Measurements from ENCODE around the gene TTYH2.
"Not testable (repeated sequence)": the region's sequence is repeated elsewhere in the genome, so short reads cannot be mapped to it uniquely, and the experiment has no call there.

Gene TTYH2

DNA sequence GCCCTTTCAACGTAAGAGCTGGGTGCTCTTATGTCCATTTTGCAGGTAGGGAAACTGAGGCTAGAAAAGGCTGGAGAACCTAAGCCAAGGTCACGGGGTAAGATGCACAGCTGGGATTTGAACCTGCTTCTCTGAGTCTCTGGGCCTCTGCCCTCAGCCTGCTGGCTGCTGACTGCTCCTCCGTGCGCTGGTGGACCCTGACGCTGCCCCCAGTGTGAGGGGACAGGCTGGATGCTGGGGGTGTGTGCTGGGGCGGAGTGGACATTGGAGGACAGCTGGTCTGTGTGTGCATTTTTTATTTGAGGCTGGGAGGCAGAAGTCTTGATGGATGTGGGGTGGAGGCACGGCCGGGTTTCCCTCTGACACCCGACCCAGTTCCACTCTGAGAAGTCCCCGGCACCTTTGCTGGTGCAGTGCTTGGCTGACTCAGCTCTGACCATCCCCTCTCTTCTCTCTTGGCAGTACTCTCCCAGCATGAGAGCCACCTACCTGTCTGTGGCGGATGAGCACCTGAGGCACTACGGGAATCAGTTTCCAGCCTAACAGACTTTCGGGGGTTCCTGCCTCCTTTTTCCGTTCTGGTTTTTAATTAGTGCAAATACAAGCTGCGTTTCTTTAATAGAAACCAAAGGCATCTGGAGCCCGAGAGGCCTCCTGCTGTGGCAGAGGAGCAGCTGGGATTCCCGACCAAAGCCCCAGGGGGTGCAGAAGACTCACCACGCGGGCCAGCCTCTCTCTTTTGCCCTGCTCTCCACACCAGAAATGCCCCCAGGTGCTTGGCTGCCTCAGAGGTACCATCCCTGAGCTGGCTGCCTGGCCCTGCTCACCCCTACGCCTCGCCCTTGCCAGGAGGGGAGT is 46.5 kb downstream of the TTYH2 start:
- no peak for DNase-seq (ENCODE audit: low read depth in 4 of 4, low spot score in 1 of 4)

DNA sequence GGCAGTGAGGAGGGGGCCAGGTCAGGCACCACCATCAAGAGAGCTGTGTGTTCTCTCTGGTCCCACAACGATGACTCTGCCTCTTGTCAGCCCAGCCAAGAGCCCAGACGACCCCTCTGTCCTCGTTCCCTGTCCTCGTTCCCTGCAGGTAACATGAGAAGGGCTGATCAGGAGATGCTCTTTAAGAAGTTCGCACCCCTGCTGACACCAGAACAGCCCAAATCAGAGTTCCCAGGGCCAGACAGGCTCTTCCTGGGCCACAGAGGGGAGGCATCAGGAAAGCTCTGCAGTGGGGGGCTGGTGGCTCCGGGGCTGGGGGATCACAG is 47.1 kb downstream of the TTYH2 start:
- no peak for DNase-seq (ENCODE audit: low read depth in 4 of 4, low spot score in 1 of 4)

DNA sequence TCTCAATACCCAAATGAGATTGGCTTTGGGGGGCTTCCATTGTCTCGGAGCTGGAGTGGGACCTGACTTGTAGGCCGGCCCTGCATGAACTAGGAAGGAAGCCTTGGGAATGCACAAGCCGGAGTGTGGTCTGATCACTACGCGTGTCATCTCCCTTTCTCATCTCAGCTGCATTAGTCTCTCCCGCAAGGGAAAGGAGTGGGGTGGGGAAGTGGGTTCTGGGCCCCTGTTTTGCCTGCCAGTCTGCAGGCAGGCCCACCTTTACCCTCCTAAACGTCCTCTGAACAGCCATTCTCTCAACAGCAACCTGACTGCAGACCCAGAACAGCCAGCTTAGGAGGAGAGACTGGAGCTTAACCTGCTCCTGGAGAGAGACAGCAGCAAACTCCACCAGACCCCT is 49.2 kb downstream of the TTYH2 start:
- no peak for DNase-seq (ENCODE audit: low read depth in 4 of 4, low spot score in 1 of 4)

DNA sequence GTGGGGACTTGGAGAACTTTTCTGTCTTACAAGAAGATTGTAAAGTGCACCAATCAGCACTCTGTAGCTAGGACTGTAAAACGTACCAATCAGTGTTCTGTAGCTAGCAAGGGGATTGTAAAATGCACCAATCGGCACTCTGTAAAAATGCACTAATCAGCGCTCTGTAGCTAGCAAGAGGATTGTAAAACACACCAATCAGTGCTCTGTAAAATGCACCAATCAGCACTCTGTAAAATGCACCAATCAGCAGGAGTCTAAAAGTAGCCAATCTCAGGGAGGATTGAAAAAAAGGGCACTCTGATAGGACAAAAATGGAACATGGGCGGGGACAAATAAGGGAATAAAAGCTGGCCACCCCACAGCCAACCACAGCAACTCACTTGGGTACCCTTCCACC is 53.7 kb downstream of the TTYH2 start:
- DNase-seq (ENCODE audit: low read depth in 4 of 4, low spot score in 1 of 4) = not testable (repeated sequence)

DNA sequence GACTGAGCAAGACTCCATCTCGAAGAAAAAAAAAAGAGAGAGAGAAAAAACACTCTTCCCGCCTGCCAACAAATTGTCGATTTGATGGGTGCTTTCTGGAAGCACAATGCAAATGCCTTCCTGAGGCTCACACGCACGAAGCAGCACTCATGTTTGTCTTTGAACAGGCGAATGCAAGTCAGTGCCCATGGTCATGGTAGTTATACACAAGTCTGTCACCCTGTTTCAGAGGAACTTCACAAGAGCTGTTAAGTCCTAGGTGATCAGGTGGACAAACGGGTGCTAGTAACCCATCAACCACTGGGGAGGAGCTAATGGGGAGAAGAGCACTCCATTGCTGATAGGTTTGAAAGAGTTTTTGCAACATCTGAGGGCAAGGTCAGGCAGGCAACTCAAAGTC is 54.2 kb downstream of the TTYH2 start:
- no peak for DNase-seq (ENCODE audit: low read depth in 4 of 4, low spot score in 1 of 4)

DNA sequence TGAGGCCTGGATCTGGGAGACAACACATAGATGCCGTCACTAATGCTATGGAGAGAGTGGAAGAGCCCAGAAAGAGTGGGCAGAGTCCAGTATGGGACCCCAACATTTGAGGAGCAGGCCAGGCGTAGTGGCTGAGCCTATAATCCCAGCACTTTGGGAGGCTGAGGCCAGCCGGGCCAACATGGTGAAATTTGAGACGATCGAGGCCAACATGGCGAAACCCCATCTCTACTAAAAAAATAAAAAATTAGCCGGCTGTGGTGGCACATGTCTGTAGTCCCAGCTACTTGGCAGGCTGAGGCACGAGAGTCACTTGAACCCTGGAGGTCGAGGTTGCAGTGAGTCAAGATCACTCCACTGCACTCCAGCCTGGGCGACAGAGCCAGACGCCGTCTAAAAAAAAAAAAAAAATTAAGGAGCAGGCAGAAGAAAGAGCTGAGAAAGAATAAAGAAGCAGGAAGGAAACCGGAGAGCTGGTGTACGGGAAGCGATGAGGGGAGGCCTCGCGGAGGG is 54.7 kb downstream of the TTYH2 start:
- DNase-seq (ENCODE audit: low read depth in 4 of 4, low spot score in 1 of 4) = no peak

DNA sequence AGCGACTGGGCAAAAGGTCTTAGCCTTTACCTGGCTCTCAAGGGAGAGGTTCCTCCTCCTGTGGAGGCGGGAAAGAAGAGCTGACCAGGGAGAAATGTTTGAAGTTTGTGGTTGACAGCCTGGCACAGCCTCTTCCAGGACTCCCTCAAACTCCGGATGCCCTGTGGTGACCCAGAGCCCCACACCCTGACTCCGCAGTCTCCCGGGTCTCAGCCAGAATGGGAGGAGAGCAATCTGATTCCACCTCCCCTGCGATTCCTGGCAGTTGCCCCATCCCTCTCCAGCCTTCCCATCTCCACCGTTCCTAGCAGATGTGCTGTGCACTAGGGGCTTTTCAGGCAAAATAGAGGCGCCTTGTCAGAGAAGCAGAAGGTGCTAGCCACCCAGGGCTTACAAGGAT is 55.2 kb downstream of the TTYH2 start:
- DNase-seq (ENCODE audit: low read depth in 4 of 4, low spot score in 1 of 4) = no peak

DNA sequence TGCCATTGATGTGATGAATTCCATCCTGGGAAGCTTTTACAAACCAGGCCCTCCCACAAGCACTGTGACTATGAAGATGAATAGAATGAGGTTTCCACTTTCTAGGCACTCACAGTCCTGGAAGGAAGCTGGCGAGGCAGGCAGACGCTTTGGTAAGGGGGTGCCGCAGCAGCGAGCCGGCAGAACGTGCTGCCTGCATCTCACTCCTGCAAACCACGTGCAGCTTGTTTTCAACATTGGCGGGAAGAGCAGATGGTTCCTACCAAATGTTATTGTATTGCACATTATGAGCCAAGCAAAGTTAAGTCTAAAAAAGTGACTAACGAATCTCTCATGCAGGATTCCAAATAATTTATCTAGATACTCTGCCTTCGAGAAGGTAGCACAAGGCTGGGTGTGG is 57.0 kb downstream of the TTYH2 start:
- no peak for DNase-seq (ENCODE audit: low read depth in 4 of 4, low spot score in 1 of 4)

DNA sequence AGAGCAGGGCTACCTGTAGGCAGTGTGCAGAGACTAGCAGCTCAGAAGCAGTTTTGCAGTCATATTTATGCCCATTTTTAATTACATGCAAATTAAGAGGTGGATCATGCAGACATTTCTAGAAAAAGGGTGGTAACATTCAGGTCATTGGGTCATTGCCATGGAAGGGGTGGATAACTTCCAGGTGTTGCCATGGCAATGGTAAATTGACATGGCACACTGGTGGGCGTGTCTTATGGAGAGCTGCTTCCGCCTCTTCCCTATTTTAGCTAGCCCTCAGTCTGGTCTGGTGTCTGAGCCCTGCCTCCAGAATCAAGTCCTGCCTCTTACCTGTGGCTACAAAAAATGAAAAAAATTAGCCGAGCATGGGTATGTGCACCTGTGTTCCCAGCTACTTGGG is 57.9 kb downstream of the TTYH2 start:
- DNase-seq (ENCODE audit: low read depth in 4 of 4, low spot score in 1 of 4) = no peak

DNA sequence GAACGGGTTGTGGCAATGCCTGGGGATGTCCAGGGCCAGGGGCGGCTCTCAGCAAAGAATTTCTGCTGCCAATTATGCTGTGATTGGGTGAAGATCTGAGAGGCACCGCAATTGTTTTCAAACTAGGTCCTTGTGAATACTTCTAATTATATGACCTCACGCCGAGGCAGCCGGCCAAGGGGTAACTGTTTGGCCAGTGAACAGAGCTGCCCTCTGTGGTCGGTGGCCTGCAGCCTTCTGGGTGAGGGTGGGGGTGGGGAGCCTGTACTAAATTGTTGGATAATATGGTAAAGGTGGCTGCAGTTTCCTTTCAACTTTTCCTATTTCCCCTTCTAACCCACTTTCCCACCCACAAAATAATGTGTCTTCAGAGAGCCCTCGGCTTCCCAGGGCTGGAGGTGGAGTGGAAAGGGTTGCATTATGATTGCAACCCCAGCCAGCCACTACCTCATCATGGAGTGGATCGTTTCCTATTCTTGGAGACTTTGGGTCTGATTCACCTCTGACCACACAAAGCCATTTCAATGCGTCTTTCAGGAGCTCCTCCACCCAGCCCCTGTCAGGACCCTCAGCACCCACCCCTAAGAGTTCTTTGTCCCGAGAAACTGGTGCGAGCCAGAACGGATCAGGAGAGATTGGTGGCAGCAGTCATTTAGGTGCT is 58.7 kb downstream of the TTYH2 start:
- DNase-seq (ENCODE audit: low read depth in 4 of 4, low spot score in 1 of 4) = no peak

DNA sequence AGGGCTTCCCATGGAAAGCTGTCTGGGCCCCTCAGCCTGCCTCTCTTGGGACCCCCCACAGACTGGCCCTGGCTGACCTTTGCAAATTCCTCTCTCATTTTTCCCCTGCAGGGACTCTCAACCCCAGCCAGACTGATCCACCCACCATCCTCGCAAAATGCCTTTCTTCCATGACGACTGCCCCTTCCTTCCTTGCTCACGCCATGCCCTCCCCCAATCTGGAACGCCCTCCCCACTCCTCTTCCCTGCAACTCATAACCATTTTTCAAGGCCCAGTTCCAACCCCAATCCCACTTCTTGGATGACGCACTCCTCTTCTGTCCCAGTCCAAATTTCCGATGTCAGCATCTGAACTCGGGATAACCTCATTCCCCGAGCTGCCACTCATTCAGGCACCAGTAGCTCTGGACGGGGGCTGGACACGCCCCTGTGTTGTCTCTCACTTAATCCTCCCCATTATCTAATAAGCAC is 59.4 kb downstream of the TTYH2 start:
- DNase-seq (ENCODE audit: low read depth in 4 of 4, low spot score in 1 of 4) = no peak

DNA sequence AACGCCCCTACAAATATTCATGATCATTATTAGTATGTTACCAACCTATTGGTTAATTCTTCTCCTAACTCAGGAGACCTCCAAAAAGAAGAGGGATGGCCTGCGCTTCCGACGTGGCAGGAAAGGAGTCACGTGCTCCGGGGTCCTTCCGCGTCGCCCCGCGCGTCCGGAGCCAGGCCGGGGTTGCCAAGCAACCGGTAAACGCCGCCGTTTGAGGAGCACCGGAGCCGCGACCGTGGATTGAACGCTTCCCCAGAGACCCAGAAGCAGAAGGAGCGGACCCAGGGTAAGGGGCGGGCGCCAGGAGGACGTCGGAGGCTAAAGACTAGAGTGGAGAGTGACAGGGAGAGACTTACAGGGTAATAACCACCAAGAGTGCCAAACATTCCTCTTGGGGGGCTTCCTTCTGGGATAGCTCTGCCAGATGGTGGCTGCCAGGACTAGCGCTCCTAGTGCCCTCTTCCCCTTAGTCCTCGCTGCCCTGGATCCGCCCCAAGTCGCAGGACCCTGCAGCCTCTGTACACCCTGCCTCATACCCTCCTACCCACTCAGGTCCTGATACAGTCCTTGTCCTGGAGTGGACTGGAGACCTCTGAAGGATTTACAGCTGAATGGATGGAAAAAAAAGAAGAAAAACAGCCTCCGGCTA is 60.8 kb downstream of the TTYH2 start, which contains the start of gene DNAI2:
Gene DNAI2 (plus strand): TSS at position 175 of the 649 bp plus-strand sequence. CDS start 7,584 bp downstream, outside the sequence.
- no peak for DNase-seq (ENCODE audit: low read depth in 4 of 4, low spot score in 1 of 4)

DNA sequence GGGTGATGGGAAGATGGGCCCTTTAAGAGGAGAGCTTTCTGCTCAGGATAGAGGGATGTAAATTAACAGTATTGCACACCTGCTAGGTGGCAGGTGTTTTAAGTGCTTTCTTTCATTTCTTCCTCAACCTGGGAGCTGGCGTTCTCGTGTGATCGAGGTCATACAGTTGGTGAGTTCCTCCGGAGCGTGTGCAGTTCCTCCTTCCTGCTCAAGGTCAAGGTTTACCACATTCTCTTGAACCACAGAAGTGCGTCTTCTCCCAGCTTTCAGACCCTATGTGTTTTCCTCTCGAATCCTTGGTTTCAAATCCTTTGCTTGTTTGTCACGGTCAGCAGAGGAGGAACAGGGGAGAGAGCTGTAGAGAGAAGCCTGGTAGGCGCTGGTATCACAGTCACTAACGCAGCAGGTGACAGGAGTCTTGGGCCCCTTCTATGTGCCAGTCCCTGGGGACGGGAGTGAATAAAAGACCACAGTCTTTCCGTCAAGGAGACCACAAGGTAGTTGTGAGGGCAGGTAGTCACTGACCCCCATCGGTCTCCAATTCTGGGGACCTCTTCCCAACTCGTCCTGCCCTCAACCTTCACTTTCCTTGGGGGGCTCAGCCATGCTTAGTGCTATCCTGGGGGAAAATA is 61.5 kb downstream of the TTYH2 start:
- no peak for DNase-seq (ENCODE audit: low read depth in 4 of 4, low spot score in 1 of 4)

DNA sequence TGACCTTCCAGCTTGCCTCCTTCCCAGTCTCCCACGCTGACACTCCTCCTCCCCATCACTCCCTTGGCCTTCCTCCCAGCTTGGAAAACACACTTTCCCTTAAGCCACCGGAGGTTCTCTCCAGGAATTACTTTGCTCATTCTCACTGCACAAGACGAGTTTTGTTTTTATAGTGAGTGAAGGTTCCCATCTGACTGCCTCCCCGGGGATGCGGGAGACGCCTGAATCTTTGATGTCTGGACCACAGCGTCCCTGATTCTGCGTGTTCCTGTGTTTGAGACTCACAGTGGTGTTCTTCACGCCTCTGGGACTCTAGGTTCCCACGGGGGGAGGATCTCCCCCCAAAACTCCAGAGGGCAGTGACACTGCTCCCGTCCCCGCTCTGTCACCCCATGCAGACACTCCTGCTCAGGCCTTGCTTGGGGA is 62.7 kb downstream of the TTYH2 start:
- DNase-seq (ENCODE audit: low read depth in 4 of 4, low spot score in 1 of 4) = no peak

DNA sequence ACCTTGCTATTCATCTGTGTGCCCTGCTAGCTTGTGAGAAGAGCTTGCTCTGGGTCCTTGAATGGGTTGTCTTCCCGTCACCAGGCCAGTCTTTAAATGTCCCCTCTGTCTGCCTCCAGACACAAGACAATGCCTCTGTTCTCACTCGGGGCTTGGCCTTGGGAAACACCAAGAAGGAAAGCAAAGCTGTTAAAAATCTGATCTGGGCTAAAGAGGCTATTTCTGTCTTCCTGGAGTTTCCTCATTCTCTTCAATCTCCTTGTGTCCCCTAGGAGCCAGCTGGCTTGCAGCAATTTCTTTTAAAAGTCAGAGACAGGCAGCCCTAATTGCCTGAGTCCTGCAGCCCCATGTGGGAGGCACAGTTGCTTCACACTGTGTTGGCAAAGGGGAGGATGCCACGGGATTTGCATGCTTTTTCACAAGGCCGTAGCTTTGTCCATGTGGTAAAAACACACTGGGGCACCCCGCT is 63.2 kb downstream of the TTYH2 start:
- no peak for DNase-seq (ENCODE audit: low read depth in 4 of 4, low spot score in 1 of 4)

DNA sequence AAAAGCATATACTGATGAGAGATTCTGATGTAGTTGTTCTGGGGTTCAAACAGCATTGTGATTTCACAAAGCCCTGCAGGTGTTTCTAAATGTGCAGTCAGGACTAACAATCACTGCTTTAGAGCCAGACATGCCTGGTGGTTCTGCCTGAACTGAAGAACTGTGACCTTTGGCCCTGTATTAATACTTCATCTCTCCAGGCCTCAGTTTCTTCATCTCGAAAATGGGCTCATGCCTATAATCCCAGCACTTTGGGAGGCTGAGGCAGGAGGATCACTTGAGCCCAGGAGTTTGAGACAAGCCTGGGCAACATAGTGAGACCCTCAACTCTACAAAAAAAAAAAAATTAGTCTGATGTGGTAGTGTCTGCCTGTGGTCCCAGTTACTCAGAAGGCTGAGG is 64.6 kb downstream of the TTYH2 start:
- no peak for DNase-seq (ENCODE audit: low read depth in 4 of 4, low spot score in 1 of 4)

DNA sequence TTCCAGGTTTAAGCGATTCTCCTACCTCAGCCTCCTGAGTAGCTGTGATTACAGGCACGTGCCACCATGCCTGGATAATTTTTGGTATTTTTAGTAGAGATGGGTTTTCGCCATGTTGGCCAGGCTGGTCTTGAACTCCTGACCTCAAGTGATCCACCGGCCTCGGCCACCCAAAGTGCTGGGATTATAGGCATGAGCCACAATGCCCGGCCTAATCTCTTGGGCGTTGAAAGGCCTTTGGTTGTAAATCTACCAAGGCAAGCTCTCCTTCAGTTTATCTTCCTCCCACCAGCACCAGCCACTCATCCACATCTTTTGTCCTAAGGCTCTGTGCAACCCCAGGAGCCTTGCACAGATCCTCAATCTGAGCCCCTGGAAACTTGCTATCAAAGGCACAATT is 66.2 kb downstream of the TTYH2 start:
- not testable (repeated sequence) for DNase-seq (ENCODE audit: low read depth in 4 of 4, low spot score in 1 of 4)

DNA sequence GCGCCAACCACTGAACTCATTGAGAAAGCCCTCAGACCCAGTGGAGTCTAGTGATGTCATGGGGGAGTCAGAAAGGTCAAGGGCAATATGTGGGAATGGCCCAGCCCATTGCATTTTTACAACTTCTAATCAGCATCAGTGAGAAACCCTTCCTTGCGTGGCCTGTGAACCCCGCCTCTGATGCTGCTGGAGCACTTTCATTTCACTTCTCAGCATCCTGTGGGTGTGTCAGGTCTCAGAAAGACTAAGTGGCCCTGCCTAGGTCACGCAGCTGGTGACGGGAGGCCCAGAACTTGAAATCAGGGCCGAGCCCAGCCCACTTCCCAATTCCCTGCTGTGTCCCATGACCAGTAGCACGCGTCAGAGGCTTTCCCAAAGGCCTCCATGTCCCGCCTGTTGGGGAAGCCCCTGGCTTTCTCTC is 66.7 kb downstream of the TTYH2 start:
- peak in 1 of 4 experiments; percentile 45 for DNase-seq (ENCODE audit: low read depth in 4 of 4, low spot score in 1 of 4)

DNA sequence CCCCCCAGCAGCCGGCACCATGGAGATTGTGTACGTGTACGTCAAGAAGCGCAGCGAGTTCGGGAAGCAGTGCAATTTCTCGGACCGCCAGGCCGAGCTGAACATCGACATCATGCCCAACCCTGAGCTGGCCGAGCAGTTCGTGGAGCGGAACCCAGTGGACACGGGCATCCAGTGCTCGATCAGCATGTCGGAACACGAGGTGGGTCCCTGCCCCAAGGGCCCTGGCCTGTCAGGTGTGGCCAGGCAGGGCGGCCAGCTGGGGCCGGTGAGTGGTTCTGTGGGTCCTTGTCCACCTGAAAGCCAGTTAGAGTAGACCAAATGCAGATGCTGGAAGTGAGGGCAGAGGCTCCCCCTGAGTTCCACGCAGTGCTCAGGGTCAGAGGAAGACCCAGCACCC is 68.4 kb downstream of the TTYH2 start:
- no peak for DNase-seq (ENCODE audit: low read depth in 4 of 4, low spot score in 1 of 4)

DNA sequence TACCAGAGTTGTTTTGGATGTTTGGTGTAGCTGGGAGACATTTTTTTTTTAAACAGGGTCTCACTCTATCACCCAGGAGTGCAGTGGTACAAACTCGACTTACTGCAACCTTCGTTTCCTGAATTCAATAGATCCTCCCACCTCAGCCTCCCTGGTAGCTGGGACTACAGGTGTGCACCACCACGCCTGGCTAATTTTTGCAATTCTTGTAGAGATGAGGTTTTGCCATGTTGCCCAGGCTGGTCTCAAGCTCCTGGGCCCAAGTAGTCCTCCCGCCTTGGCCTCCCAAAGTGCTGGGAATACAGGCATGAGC is 68.9 kb downstream of the TTYH2 start:
- not testable (repeated sequence) for DNase-seq (ENCODE audit: low read depth in 4 of 4, low spot score in 1 of 4)

Measured in stimulated activated CD4-positive, alpha-beta T cell treated with anti-CD3 and anti-CD28 coated beads, Interleukin-1b, Interleukin-23, amount 100 ng/mL, for 24 hours (primary cell).